ENCODE measurements around the gene RBM39.

RBM39 gene

DNA sequence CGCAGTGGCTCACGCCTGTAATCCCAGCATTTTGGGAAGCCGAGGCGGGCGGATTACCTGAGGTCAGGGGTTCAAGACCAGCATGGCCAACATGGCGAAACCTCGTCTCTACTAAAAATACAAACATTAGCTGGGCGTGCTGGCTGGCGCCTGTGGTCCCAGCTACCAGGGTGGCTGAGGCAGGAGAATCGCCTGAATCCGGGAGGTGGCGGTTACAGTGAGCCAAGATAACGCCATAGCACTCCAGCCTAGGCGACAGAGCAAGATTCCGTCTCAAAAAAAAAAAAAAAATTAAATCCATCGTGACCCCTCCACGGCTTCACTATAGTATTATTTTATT lies 76.1 kb downstream of the RBM39 start:
- no peak for DNase-seq

DNA sequence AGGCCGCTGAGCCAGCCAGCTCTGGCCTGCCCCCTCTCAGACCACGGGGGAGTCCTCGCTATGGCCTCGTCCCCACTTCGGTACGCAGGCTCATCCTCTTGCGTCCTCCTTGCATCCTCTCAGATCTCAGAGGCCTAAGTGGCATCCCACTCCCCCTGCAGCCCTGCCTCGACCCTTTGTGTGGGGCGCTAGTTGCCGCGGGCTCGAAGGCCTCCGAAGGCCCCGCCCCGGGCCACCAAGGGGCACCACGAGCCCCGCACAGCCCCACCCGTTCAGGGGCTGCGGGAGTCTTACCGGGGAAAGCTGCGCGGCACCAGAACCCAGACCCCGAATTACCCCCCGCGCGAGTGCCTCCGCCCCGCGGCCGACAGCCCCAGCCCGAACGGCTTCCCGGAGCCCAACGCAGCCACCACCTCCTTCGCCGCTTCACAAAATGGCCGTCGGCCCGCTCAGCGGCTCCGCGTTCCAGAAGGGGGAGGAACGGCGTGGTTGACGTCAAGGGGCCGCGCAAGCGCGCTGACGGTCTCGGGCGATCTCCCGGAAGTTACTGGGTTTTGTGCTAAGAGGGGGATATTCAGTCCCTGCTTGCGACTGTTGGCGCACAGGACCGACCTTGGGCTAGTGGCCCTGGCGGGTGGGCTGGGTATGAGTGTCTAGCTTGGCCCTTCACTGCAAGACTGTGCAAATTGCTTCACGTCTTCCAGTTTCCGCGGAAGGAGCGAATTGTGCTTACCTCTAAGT lies 77.4 kb downstream of the RBM39 start, which contains the start of the genes CPNE1 and RBM12:
CPNE1 (minus strand) TSS at position 435 of the 741 bp plus-strand sequence. CDS start 31,977 bp downstream, outside the sequence.
RBM12 (minus strand) TSS at position 435 of the 741 bp plus-strand sequence. CDS start 9,578 bp downstream, outside the sequence.
- DNase-seq: peak; percentile 90

DNA sequence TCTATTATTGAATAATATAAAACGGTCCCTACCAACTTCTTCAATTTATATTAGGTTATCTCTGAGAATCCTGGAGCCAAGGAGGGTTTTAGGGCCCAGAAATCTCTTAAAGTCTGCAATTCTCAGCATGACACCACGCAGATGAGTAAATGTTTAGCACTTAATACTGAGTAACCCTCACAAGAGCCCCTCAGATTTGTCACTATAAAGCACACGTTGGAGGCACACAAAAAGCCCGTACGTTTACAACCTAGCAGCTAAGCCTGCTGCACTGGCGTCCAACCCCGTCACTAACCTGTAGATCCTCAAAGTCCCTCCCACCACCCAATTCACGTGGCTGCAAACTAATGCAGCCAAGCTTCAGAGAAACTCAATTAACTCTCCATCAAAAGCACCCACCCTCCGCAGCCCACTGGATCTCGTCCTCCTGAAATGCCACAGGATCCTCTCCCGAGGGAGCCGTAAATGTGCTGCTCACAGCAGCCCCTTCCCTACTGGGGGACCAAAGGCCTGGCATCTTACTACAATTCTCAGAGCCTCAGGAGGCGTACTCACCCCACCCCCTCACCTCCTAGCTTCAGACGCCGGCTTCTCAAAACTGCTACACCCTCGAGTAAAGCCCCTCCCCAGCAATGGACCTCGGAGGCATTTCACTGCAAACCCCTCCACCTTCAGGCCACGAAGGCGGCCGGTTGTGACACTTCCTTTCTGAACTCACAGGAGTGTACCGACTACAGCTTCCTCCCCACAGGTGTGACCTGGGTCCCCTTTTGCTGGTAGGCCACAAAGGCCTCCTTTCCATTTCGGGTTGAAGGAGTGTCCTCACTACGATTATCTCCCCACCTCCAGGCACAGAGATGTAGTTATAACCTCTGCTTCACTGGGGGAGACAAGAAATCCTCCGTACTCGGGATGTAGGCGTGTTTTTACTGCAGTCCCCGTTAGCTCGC lies 78.3 kb downstream of the RBM39 start:
- DNase-seq: peak; percentile 65

GRCh38 chr20:35662551-35662950 lies 79.5 kb downstream of the RBM39 start:
- no peak for DNase-seq

DNA sequence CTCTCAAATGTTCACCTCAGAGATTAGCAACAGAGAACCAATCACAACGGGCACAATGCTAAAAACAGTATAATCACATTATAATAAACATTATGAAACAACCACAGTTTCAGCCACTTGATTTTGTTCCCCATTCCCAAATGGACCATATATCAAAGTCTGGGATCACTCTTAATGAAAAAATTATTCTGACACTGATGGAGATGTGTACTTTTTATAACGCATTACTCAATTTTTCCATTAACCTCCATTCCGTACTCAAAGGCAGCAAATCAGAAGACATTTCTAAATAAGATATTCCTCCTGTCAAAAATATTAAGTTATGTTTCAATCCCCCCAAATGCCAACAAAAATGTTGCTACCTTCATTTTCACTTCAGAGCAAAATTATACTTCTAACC lies 80.2 kb downstream of the RBM39 start:
- DNase-seq: no peak

DNA sequence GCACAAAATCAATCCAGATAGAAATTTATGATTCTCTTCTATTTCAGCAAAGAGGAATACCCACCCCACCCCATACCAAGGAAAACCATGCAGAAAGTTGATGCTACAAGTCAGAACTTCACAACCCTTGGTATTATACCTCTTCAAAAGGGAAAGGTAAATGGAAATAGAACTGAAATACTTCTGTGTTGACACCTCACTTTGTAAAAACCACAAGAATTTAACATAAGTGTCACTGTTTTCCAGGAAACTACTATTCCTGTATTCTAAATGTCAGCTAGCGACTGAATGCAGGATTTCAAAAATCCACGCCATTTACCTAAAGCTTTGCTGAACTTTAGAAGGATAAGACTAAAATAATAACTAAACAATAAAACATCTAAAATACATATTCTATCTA lies 81.0 kb downstream of the RBM39 start:
- DNase-seq: no peak

DNA sequence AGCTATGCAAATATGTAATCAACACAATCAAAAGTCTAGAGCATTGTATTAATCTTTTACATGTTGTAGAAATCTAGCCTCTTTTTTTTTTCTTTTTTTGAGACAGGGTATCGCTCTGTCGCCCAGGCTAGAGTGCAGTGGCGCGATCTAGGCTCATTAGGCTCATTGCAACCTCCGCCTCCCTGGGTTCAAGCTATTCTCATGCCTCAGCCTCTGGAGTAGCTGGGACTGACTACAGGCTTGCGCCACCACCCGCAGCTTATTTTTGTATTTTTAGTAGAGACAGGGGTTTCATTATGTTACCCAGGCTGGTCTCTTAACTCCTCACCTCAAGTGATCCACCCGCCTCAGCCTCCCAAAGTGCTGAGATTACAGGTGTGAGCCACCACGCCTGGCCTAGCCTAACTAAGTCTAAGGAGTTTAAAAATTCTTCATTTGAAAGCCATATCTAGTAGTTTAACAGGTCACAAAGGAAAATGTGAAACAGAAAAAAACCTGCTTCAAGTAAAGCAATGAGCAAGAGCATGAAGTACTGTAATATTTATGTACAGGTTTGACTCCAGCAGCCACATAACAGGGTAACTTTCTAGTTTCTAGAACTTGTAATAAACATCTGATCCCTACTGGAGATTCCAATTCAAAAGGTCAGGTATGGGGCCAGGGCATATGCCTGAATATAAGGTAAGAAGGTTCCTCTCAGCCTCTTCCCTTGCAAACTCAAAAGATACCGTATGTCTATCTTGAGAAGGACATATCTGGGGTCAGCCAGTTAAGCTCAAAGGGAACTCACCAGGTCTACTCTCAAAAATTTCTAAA lies 81.7 kb downstream of the RBM39 start:
- DNase-seq: no peak

- no peak for DNase-seq
These were observed 84.8 kb downstream of the RBM39 start for GRCh38 chr20:35657271-35657670.

DNA sequence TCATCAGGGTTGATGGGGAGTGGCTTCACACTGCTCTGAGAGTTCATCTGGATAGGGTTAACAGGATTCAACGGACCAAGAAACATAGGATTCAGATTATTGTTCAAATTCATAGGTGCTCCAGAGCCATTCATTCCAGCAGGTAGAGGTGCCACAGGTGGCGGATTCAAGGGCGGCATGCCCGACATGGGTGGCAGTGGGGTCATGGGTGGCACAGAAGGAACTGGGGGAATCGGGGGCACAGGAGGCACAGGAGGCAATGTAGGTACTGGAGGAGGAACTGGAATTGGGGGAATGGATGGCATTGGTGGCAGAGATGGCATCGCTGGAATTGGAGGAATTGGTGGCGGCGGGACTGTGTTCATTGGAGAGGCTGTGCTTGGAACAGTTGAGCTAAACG lies 87.6 kb downstream of the RBM39 start:
- no peak for DNase-seq

GRCh38 chr20:35653893-35654292 lies 88.2 kb downstream of the RBM39 start:
- DNase-seq: no peak

All from NCI-H526 treated with DMSO at 0.1 percent for 48 hours (cell line).